Uterus (tissue), 4 donors: ENCODE results near the gene ITPR1. TPM values are rescaled to one million over a fixed set of nuclear protein-coding genes. Genes with fewer than 3 reads are reported as not detected.
A peak's percentile ranks its signal among the peaks of the same experiment; 100 is the strongest.

Source experiments
- DNase-seq, 2 donors: peaks; one replicate each; pipeline ENCODE4 v3.0.0-alpha.2; 2019 to 2020
- H3K27ac ChIP-seq, 2 donors: fragments of 200-600 bp; sonication (generic); 1 replicate in 1 of 2; 2 replicates in 1 of 2; pipeline ENCODE4 v1.5.1; 2016 to 2018
- H3K27me3 ChIP-seq, 2 donors: fragments of 200-600 bp; sonication (generic); one replicate each; pipeline ENCODE4 v1.5.1; 2018 to 2019; ENCODE audit warnings: control low read depth in 1 of 2
- H3K36me3 ChIP-seq, 2 donors: fragments of 200-600 bp; sonication (generic); one replicate each; pipeline ENCODE4 v1.5.1; 2019; ENCODE audit warnings: control low read depth in 1 of 2
- H3K4me1 ChIP-seq, 2 donors: fragments of 200-600 bp; sonication (generic); one replicate each; pipeline ENCODE4 v1.5.1; 2018 to 2019; ENCODE audit warnings: control low read depth in 1 of 2
- H3K4me3 ChIP-seq, 2 donors: fragments of 200-600 bp; sonication (generic); 1 replicate in 1 of 2; 2 replicates in 1 of 2; pipeline ENCODE4 v1.5.1; 2018 to 2019; ENCODE audit warnings: mild to moderate bottlenecking in 1 of 2
- H3K9me3 ChIP-seq, 2 donors: fragments of 200-600 bp; sonication (generic); one replicate each; pipeline ENCODE4 v1.5.1; 2019; ENCODE audit warnings: control low read depth in 1 of 2
- POLR2A ChIP-seq, 2 donors: fragments of 450-650 bp; IDR thresholded peaks; one replicate each; pipeline ENCODE4 v1.6.1; 2016; ENCODE audit warnings: antibody characterized with exemption in 2 of 2, mild to moderate bottlenecking in 1 of 2, moderate library complexity in 1 of 2
- intact Hi-C: fragments of 100-400 bp; cut with DNase I; formaldehyde crosslinking; loops from one replicate; pipeline ENCODE4 v1.15.1; 2023; ENCODE audit warnings: low total_unique reads
- total RNA-seq, 4 donors: library from RNA; depleted of rRNA in 3 of 4; stranded (reverse); fragments of >200 nt in 3 of 4; gene quantifications; one replicate each; pipeline versions ENCODE4 v1.1.0 to v1.2.4, GENCODE V29; 2014 to 2023
- TF ChIP-seq, protein P1 (sequence below), 4 experiments: fragments of 200-600 bp in 2 of 4; fragments of 450-650 bp in 2 of 4; sonication (generic) in 2 of 4; IDR thresholded peaks; one replicate each; pipeline ENCODE4 v1.5.1; 2016 to 2019; ENCODE audit warnings: antibody characterized with exemption in 4 of 4, mild to moderate bottlenecking in 2 of 4, moderate library complexity in 1 of 4
- donor health status: DM: yes; HTN: yes; CAD: no.

The ITPR1 gene
- total RNA-seq, 4 donors from 2014 or later, result 98.2 to 224 (median 141) TPM

GRCh38 chr3:4462369-4463040 lies 30.6 kb upstream of the ITPR1 start:
- Histone ChIP-seq H3K36me3 (no peaks in the 10 kb centered on the region), H3K4me3 (no peak overlapping the region), H3K27me3 (no peaks in the 10 kb centered on the region), H3K4me1 (peaks cover 0 to 4% of the 10 kb centered on the region in 2 donors), H3K27ac (no peak overlapping the region), H3K9me3 (no peaks in the 10 kb centered on the region)
- TF ChIP-seq, protein P1, sequence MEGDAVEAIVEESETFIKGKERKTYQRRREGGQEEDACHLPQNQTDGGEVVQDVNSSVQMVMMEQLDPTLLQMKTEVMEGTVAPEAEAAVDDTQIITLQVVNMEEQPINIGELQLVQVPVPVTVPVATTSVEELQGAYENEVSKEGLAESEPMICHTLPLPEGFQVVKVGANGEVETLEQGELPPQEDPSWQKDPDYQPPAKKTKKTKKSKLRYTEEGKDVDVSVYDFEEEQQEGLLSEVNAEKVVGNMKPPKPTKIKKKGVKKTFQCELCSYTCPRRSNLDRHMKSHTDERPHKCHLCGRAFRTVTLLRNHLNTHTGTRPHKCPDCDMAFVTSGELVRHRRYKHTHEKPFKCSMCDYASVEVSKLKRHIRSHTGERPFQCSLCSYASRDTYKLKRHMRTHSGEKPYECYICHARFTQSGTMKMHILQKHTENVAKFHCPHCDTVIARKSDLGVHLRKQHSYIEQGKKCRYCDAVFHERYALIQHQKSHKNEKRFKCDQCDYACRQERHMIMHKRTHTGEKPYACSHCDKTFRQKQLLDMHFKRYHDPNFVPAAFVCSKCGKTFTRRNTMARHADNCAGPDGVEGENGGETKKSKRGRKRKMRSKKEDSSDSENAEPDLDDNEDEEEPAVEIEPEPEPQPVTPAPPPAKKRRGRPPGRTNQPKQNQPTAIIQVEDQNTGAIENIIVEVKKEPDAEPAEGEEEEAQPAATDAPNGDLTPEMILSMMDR (IDR thresholded peaks at IDR 0.05), result no peak
- no peak for TF ChIP-seq POLR2A (IDR thresholded peaks at IDR 0.05)
- no peak for DNase-seq
- intact Hi-C loops, result no loop called here

DNA sequence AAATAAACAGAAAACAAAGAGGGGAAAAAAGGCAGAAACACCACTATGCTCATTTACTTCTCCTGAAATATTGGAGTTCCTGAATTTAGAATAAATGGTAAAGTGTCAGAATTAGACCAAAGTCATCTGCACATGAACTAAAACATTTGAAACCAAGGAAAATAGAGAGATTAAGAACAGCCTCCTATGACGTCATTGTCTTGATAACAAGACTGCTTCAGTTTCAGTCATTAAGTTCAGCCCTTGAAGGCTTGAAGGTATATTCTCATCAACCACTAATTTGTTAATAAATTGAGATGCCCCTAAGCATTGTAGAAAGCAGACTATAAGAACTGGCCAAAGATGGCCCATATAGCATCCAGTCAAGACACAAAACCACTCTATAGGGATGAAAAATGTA lies 28.6 kb upstream of the ITPR1 start:
- Histone ChIP-seq H3K27ac (no peak overlapping the region), H3K9me3 (no peaks in the 10 kb centered on the region), H3K4me3 (no peak overlapping the region), H3K36me3 (no peaks in the 10 kb centered on the region), H3K27me3 (no peaks in the 10 kb centered on the region), H3K4me1 (peaks cover 0 to 4% of the 10 kb centered on the region in 2 donors)
- DNase-seq, result no peak
- TF ChIP-seq, protein P1 (IDR thresholded peaks at IDR 0.05), result no peak
- no peak for TF ChIP-seq POLR2A (IDR thresholded peaks at IDR 0.05)
- intact Hi-C loops, result no loop called here

DNA sequence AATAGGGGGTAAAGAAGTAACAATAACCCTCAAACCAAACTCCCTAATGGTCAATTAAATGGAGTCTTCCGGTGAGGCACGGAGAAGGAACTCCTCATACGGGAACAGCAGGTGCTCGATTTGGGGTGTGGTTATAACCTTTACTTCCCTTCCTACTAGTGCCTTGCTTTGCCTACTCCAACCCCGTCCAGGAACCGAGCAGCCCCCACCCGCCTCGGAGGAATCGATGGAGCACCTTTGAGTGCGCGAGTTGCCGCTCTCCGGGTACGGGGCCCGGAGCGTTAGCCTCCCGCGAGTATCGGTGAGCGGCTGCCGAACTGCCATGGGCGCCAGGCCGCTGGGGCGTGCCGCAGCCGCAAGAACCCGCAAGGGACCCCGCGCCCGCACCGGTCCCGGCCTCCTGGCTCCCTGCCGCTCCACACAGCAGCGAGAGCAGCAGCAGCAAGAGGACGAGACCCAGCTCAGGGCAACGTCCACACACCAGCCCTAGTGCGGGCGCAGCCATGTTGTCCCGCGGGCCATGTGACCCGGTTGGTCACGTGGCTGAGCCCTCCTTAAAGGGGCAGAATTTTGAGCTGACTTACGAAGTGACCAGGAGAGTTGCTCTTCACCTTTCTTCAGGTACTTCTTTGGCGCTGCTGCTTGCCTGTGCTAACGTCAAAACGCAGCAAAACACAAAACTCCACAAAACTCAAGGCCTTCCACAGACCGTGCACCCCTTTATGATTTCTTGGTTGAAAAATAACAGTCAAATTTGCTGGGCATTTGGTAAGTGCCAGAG lies 26.2 kb upstream of the ITPR1 start, which contains the start of gene SUMF1:
Gene SUMF1, minus strand, starts transcription at position 529 of the 781 bp plus-strand sequence. Its CDS starts 24 bp downstream, at position 505.
- H3K36me3 ChIP-seq, result no peaks in the 10 kb centered on the region
- intact Hi-C loops, result no loop called here
- no peaks in the 10 kb centered on the region for H3K9me3 ChIP-seq
- no peaks in the 10 kb centered on the region for H3K27me3 ChIP-seq
- H3K4me1 ChIP-seq, result peaks cover 0 to 4% of the 10 kb centered on the region in 2 donors
- H3K27ac ChIP-seq, result peak within 1 kb of the TSS; percentile 83 to 86
- peak; percentile 73 to 76 for DNase-seq
- TF ChIP-seq, protein P1 (IDR thresholded peaks at IDR 0.05), result peak in 2 of 4 experiments; percentile 5 to 19
- TF ChIP-seq POLR2A (IDR thresholded peaks at IDR 0.05), result peak; percentile 13 to 36
- H3K4me3 ChIP-seq, result peak within 1 kb of the TSS; percentile 88 to 93

DNA sequence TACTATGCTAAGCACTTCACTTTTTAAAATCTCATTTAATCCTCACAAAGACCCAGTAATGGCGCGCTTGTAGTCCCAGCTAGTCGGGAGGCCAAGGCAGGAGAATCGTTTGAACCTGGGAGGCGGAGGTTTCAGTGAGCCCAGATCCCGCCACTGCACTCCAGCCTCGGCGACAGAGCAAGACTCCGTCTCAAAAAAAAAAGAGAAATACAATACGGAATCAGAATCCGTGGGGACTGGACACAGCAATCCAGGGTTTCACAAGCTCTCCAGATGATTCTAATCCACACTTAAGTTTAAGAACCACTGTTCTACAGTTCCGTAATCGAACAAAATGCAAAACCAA lies 25.7 kb upstream of the ITPR1 start:
- Histone ChIP-seq H3K9me3 (no peaks in the 10 kb centered on the region), H3K4me1 (peaks cover 0 to 4% of the 10 kb centered on the region in 2 donors), H3K36me3 (no peaks in the 10 kb centered on the region), H3K4me3 (peak overlapping the region; percentile 88 to 93), H3K27me3 (no peaks in the 10 kb centered on the region), H3K27ac (peak overlapping the region; percentile 83 to 86)
- intact Hi-C loops, result no loop called here
- TF ChIP-seq, protein P1 (IDR thresholded peaks at IDR 0.05), result no peak
- no peak for TF ChIP-seq POLR2A (IDR thresholded peaks at IDR 0.05)
- no peak for DNase-seq

- TF ChIP-seq, protein P1 (IDR thresholded peaks at IDR 0.05), result no peak
- no peak for TF ChIP-seq POLR2A (IDR thresholded peaks at IDR 0.05)
- H3K4me3 ChIP-seq, result no peak overlapping the region
- H3K27ac ChIP-seq, result no peak overlapping the region
- H3K4me1 ChIP-seq, result no peaks in the 10 kb centered on the region
- no peak for DNase-seq
- H3K9me3 ChIP-seq, result no peaks in the 10 kb centered on the region
- no peaks in the 10 kb centered on the region for H3K36me3 ChIP-seq
- no peaks in the 10 kb centered on the region for H3K27me3 ChIP-seq
- intact Hi-C loops, result no loop called here
Observed at GRCh38 chr3:4471907-4472306, 21.2 kb upstream of the ITPR1 start.
